ENCODE results near the gene RNF151. TPM values are rescaled to one million over a fixed set of nuclear protein-coding genes. Genes with fewer than 3 reads are reported as not detected.
A peak's percentile ranks its signal among the peaks of the same experiment; 100 is the strongest.

RNF151 gene
- total and polyA plus RNA-seq, 2 of the 13 experiments (the other 11 are each of a cell fraction or from before 2014, with no cell fraction given): not detected

GRCh38 chr16:2003827-2004641, 37.4 kb downstream of the RNF151 start (continued):
- TF ChIP-seq ZNF280D (CRISPR knock-in tag; IDR thresholded peaks at IDR 0.05): 0 out of 2 replicates have a peak, but pooled peaks have one; percentile 59
- TF ChIP-seq JUND (CRISPR knock-in tag; IDR thresholded peaks at IDR 0.05): no peak
- TF ChIP-seq RFXANK (CRISPR knock-in tag; IDR thresholded peaks at IDR 0.05): no peak
- peak; percentile 68; the same call in 1 of the 2 replicates for TF ChIP-seq SALL2 (CRISPR knock-in tag; IDR thresholded peaks at IDR 0.05)
- TF ChIP-seq ATF3 (CRISPR knock-in tag; IDR thresholded peaks at IDR 0.05): no peak
- no peak for TF ChIP-seq ZNF33B (CRISPR knock-in tag; IDR thresholded peaks at IDR 0.05)
- no peak for TF ChIP-seq NR3C1 (CRISPR knock-in tag; IDR thresholded peaks at IDR 0.05)
- no peak for TF ChIP-seq CSRNP1 (CRISPR knock-in tag; IDR thresholded peaks at IDR 0.05)
- no peak for TF ChIP-seq CAMTA2 (CRISPR knock-in tag; IDR thresholded peaks at IDR 0.05; ENCODE audit: borderline replicate concordance)
- TF ChIP-seq FOXP1 (IDR thresholded peaks at IDR 0.05): no peak
- TF ChIP-seq FOXP1 (CRISPR knock-in tag; IDR thresholded peaks at IDR 0.05): no peak
- no peak for TF ChIP-seq TFDP2 (CRISPR knock-in tag; IDR thresholded peaks at IDR 0.05)
- TF ChIP-seq ZNF224 (CRISPR knock-in tag; IDR thresholded peaks at IDR 0.05): no peak
- TF ChIP-seq NFAT5 (CRISPR knock-in tag; IDR thresholded peaks at IDR 0.05): no peak
- no peak for TF ChIP-seq CEBPG (CRISPR knock-in tag; IDR thresholded peaks at IDR 0.05)
- TF ChIP-seq AHR (CRISPR knock-in tag; IDR thresholded peaks at IDR 0.05): peak; percentile 50; the same call in 1 of the 2 replicates
- TF ChIP-seq ZFP36L1 (CRISPR knock-in tag; IDR thresholded peaks at IDR 0.05): no peak
- peak; percentile 72; the same call in 1 of the 2 replicates for TF ChIP-seq ZNF614 (CRISPR knock-in tag; IDR thresholded peaks at IDR 0.05; ENCODE audit: borderline replicate concordance)
- TF ChIP-seq STAG1 (CRISPR knock-in tag; IDR thresholded peaks at IDR 0.05): peak; percentile 71

Measured in HepG2 (cell line).